ENCODE results near the gene ZBTB21.

ZBTB21 gene

DNA sequence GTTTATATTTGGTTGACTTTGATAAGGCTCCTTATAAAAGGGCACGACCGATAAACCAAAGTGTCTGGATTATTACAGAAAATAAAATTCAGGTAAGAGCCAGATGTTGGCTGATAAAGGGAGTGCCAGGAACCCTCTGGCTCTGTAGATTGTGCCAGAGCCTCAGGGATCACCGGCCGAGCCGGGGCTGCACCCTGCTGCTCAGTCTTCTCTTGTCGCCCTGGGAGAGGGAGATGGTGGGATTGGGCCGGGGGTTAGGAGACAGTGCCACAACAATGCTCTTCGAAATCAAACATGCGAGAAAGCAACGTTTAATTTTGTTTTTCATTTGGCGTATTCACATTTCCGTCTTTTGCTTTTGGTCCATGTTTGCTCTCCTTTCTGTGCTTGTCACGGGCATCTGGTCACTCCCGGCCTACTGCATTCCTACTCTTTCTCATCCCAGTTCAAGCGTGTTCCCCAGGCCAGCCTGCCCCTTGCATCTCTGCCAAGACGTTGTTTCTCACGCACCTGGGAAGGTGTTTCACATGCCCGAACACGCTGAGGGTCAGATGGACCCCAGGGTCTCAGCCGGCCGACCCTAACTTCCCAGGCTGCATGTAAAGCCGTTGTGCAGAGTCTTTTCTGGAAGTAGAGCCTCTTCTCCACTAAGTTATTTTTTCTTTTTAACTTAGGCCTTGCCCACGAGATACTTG is 37.5 kb downstream of the ZBTB21 start:
- H3K36me3 ChIP-seq: no peaks in the 10 kb centered on the region
- intact Hi-C loops (cut with DNase I; ENCODE audit: low total_unique reads): no loop called here
- TF ChIP-seq, protein P1, sequence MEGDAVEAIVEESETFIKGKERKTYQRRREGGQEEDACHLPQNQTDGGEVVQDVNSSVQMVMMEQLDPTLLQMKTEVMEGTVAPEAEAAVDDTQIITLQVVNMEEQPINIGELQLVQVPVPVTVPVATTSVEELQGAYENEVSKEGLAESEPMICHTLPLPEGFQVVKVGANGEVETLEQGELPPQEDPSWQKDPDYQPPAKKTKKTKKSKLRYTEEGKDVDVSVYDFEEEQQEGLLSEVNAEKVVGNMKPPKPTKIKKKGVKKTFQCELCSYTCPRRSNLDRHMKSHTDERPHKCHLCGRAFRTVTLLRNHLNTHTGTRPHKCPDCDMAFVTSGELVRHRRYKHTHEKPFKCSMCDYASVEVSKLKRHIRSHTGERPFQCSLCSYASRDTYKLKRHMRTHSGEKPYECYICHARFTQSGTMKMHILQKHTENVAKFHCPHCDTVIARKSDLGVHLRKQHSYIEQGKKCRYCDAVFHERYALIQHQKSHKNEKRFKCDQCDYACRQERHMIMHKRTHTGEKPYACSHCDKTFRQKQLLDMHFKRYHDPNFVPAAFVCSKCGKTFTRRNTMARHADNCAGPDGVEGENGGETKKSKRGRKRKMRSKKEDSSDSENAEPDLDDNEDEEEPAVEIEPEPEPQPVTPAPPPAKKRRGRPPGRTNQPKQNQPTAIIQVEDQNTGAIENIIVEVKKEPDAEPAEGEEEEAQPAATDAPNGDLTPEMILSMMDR (IDR thresholded peaks at IDR 0.05): no peak
- H3K9me3 ChIP-seq: no peaks in the 10 kb centered on the region
- H3K4me1 ChIP-seq: no peaks in the 10 kb centered on the region
- H3K4me3 ChIP-seq: no peak overlapping the region
- no peak overlapping the region for H3K27ac ChIP-seq
- DNase-seq: no peak
- peaks cover 0 to 8% of the 10 kb centered on the region in 2 donors for H3K27me3 ChIP-seq

DNA sequence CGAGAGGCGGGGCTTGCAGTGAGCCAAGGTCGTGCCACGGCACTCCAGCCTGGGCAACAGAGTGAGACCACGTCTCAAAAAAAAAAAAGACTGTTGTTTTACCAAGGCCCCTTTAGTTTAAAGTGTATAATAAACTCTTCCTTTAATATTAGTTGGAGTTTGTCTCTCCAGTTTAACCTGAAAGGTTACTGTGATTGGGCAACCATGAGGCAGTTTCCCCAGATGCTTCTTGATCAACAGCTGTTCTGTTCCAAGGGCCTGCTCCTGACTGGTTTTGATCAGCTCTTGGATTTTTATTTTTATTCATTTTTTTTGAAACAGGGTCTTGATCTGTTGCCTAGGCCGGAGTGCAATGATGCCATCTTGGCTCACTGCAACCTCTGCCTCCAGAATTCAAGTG is 38.3 kb downstream of the ZBTB21 start:
- no peaks in the 10 kb centered on the region for H3K4me1 ChIP-seq
- H3K9me3 ChIP-seq: no peaks in the 10 kb centered on the region
- no peak for DNase-seq
- intact Hi-C loops (cut with DNase I; ENCODE audit: low total_unique reads): no loop called here
- no peak overlapping the region for H3K4me3 ChIP-seq
- no peaks in the 10 kb centered on the region for H3K36me3 ChIP-seq
- H3K27ac ChIP-seq: no peak overlapping the region
- H3K27me3 ChIP-seq: peaks cover 0 to 8% of the 10 kb centered on the region in 2 donors
- TF ChIP-seq, protein P1 (IDR thresholded peaks at IDR 0.05): no peak

DNA sequence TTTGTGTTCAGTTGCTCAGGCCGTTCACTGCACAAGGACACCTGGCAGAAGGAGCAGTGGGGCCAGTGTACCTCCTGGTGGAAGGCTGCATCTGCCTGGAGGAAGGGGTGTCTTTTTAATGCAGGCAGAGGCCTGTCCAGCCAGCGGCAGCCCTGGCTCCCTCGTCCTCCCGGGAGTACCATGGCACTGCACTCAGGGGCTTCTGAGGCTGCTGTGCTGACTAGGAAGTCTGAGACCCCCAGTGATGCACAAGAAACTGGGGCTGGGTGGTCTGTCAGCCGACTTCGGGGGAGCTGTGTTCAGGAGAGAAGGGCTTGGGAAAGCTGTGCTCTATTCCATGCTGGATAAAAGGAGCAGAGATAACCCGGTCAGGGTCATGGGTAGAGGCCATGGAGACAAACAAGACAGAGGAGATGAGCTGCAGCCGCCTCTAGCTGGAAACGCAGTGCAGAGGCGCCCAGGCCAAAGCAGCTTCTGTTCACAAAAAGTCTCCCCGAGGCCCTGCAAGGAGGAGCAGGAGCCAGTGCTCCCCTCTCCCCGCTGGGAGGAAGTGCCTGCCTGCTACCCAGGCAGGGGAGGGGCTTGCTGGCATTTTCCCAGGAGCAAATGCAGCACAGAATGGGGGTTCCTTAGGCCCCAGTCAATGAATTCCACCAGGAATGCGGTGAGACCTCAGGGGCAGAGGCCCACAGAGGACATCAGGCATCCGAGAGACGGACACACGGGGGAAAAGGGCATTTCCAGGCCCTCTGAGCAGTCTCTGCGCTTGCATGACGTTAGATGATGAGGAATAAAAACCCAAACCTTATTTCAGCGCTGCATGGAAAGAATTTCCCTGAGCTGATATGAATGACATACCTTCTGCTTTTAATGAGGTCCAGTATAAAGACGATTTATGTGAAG is 39.2 kb downstream of the ZBTB21 start:
- H3K27ac ChIP-seq: no peak overlapping the region
- DNase-seq: no peak
- no peaks in the 10 kb centered on the region for H3K36me3 ChIP-seq
- TF ChIP-seq, protein P1 (IDR thresholded peaks at IDR 0.05): no peak
- H3K9me3 ChIP-seq: no peaks in the 10 kb centered on the region
- intact Hi-C loops (cut with DNase I; ENCODE audit: low total_unique reads): no loop called here
- peaks cover 0 to 8% of the 10 kb centered on the region in 2 donors for H3K27me3 ChIP-seq
- H3K4me3 ChIP-seq: no peak overlapping the region
- no peaks in the 10 kb centered on the region for H3K4me1 ChIP-seq

GRCh38 chr21:41970106-41970391 is 40.1 kb downstream of the ZBTB21 start:
- intact Hi-C loops (cut with DNase I; ENCODE audit: low total_unique reads): no loop called here
- Histone ChIP-seq H3K36me3 (no peaks in the 10 kb centered on the region), H3K27ac (no peak overlapping the region), H3K4me1 (no peaks in the 10 kb centered on the region), H3K9me3 (no peaks in the 10 kb centered on the region), H3K27me3 (peaks cover 0 to 8% of the 10 kb centered on the region in 2 donors), H3K4me3 (no peak overlapping the region)
- TF ChIP-seq, protein P1 (IDR thresholded peaks at IDR 0.05): no peak
- no peak for DNase-seq

DNA sequence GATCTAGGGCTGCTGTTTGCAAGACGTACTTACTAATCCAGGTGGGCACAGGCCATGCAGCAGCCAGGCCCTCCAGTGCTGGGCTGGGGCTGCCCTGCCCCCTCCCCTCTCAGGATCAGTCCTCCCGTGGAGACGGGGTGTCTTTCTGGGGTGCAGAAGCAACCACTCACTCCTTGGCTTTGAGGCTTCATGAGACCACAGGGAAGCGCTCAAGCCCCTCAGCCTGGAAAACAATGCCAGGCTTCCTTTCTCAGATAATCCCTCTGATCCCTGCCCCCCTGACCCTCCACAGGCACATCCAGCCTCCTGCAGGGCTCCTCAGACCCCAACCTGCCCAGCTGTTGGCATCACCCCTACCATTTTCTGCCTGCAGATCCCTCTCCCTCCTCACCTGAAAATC is 42.5 kb downstream of the ZBTB21 start:
- no peaks in the 10 kb centered on the region for H3K4me1 ChIP-seq
- H3K36me3 ChIP-seq: no peaks in the 10 kb centered on the region
- no peak overlapping the region for H3K4me3 ChIP-seq
- DNase-seq: no peak
- TF ChIP-seq, protein P1 (IDR thresholded peaks at IDR 0.05): no peak
- H3K27ac ChIP-seq: no peak overlapping the region
- H3K27me3 ChIP-seq: peaks cover 0 to 5% of the 10 kb centered on the region in 2 donors
- intact Hi-C loops (cut with DNase I; ENCODE audit: low total_unique reads): no loop called here
- H3K9me3 ChIP-seq: no peaks in the 10 kb centered on the region
